ENCODE data around the gene CYP24A1. TPM values are rescaled to one million over a fixed set of nuclear protein-coding genes. Genes with fewer than 3 reads are reported as not detected.

CYP24A1 gene
- polyA plus RNA-seq, 1 donor (not counting 4 experiments of a cell fraction or from before 2014, with no cell fraction given) = 18.2 TPM

DNA sequence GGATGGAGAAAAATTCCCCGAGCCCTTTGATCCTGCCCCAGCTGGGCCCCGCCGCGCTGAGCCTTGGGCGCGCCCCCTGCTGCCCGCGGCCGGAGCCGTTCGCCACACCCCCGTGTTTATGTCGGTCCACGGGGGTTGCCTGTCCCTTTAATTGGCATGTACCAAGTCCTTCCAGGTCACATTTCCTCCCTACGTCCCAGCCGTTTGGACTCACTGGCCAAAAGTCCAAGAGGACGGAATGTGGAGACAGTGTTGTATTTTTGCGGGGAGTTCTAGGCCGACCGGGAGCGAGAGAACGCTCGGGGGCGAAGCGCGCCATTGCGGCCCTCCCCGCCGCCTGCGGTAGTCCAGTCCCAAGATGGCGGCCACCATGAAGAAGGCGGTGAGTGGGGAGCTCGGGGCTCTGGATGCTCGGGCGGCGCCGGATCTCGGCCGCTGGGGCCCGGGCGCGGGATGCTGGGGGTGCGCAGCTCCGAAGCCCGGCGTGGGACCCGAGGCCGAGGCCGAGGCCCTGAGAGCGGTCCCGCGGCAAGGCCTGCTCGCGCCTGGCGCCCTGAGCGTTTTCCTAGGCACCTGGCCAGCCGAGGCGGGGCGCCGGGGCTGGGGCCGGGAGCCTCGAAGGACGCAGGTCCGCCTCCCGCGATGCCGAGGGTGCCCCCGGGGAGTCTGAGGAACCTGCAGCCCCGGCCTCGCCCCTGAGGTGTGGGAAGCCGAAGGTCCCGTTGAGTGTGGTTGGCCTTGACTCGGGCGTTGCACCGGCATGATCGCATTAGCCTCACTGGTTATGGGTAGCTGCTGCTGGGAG lies 34.2 kb upstream of the CYP24A1 start, which contains the start of gene PFDN4:
Gene PFDN4 (plus strand): TSS at position 345 of the 805 bp plus-strand sequence. CDS start 14 bp downstream, at position 359.
- Histone ChIP-seq H3K9ac (ENCODE audit: control insufficient read depth, extremely low read depth, insufficient read depth, low read length) (peak within 1 kb of the TSS; percentile 100), H3K4me2 (ENCODE audit: control insufficient read depth, extremely low read depth, insufficient read depth, low read depth, low read length) (peak within 1 kb of the TSS; percentile 74), H3K4me3 (ENCODE audit: control insufficient read depth in 2 of 3, extremely low read depth in 1 of 3, insufficient read depth in 2 of 3, low read depth in 1 of 3, low read length in 3 of 3) (peak within 1 kb of the TSS; percentile 83 to 89 (median 87)), H3K4me1 (ENCODE audit: control insufficient read depth, extremely low read depth, insufficient read depth, low read length) (peaks cover 14% of the 10 kb centered on the region), H3K9me3 (ENCODE audit: control insufficient read depth, low read depth, low read length) (no peaks in the 10 kb centered on the region), H3K27me3 (ENCODE audit: control insufficient read depth, extremely low read depth, insufficient read depth, low read length) (no peaks in the 10 kb centered on the region), H3K27ac (ENCODE audit: control insufficient read depth, insufficient read depth, low read length) (peak within 1 kb of the TSS; percentile 100), H3K79me2 (ENCODE audit: control insufficient read depth, insufficient read depth, low read length) (peaks cover 48% of the 10 kb centered on the region), H2AFZ (ENCODE audit: control insufficient read depth, low read length) (peak within 1 kb of the TSS; percentile 100), H4K20me1 (ENCODE audit: control insufficient read depth, extremely low read depth, insufficient read depth, low read length) (peaks cover 2% of the 10 kb centered on the region), H3K36me3 (ENCODE audit: control insufficient read depth in 2 of 2, extremely low read depth in 1 of 2, insufficient read depth in 2 of 2, low read length in 2 of 2) (peaks cover 3 to 6% of the 10 kb centered on the region in 2 experiments), H3K9me1 (ENCODE audit: control insufficient read depth, extremely low read depth, insufficient read depth, low read length) (no peaks in the 10 kb centered on the region)
- FAIRE-seq (peak; percentile 36), DNase-seq (ENCODE audit: low read depth, low spot score) (no peak)
- TF ChIP-seq EZH2 (IDR thresholded peaks at IDR 0.05; ENCODE audit: low read length) = no peak
- TF ChIP-seq, protein P1, sequence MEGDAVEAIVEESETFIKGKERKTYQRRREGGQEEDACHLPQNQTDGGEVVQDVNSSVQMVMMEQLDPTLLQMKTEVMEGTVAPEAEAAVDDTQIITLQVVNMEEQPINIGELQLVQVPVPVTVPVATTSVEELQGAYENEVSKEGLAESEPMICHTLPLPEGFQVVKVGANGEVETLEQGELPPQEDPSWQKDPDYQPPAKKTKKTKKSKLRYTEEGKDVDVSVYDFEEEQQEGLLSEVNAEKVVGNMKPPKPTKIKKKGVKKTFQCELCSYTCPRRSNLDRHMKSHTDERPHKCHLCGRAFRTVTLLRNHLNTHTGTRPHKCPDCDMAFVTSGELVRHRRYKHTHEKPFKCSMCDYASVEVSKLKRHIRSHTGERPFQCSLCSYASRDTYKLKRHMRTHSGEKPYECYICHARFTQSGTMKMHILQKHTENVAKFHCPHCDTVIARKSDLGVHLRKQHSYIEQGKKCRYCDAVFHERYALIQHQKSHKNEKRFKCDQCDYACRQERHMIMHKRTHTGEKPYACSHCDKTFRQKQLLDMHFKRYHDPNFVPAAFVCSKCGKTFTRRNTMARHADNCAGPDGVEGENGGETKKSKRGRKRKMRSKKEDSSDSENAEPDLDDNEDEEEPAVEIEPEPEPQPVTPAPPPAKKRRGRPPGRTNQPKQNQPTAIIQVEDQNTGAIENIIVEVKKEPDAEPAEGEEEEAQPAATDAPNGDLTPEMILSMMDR (optimal IDR thresholded peaks at IDR 0.05 in 1 of 3, IDR thresholded peaks at IDR 0.05 in 1 of 3, conservative IDR thresholded peaks at IDR 0.05 in 1 of 3; ENCODE audit: extremely low read depth in 1 of 3, insufficient read depth in 2 of 3, low read length in 3 of 3) = peak; percentile 70 to 88 (median 77)
- dilution Hi-C loops (cut with MboI; ENCODE audit: extremely low pct_ligation_motif_present, low sequenced_read_pairs) = no loop called here

- H3K27me3 ChIP-seq (ENCODE audit: control insufficient read depth, extremely low read depth, insufficient read depth, low read length) = no peaks in the 10 kb centered on the region
- H3K9me3 ChIP-seq (ENCODE audit: control insufficient read depth, low read depth, low read length) = no peaks in the 10 kb centered on the region
- TF ChIP-seq, protein P1 (optimal IDR thresholded peaks at IDR 0.05 in 1 of 3, IDR thresholded peaks at IDR 0.05 in 1 of 3, conservative IDR thresholded peaks at IDR 0.05 in 1 of 3; ENCODE audit: extremely low read depth in 1 of 3, insufficient read depth in 2 of 3, low read length in 3 of 3) = no peak
- no peak for TF ChIP-seq EZH2 (IDR thresholded peaks at IDR 0.05; ENCODE audit: low read length)
- dilution Hi-C loops (cut with MboI; ENCODE audit: extremely low pct_ligation_motif_present, low sequenced_read_pairs) = no loop called here
- peaks cover 12% of the 10 kb centered on the region for H3K4me1 ChIP-seq (ENCODE audit: control insufficient read depth, extremely low read depth, insufficient read depth, low read length)
- peaks cover 1% of the 10 kb centered on the region for H4K20me1 ChIP-seq (ENCODE audit: control insufficient read depth, extremely low read depth, insufficient read depth, low read length)
- H3K9ac ChIP-seq (ENCODE audit: control insufficient read depth, extremely low read depth, insufficient read depth, low read length) = peak overlapping the region; percentile 100
- no peaks in the 10 kb centered on the region for H3K9me1 ChIP-seq (ENCODE audit: control insufficient read depth, extremely low read depth, insufficient read depth, low read length)
- H3K79me2 ChIP-seq (ENCODE audit: control insufficient read depth, insufficient read depth, low read length) = peaks cover 40% of the 10 kb centered on the region
- peak overlapping the region; percentile 58 for H2AFZ ChIP-seq (ENCODE audit: control insufficient read depth, low read length)
- no peak for FAIRE-seq
- peak overlapping the region; percentile 65 for H3K4me2 ChIP-seq (ENCODE audit: control insufficient read depth, extremely low read depth, insufficient read depth, low read depth, low read length)
- H3K36me3 ChIP-seq (ENCODE audit: control insufficient read depth in 2 of 2, extremely low read depth in 1 of 2, insufficient read depth in 2 of 2, low read length in 2 of 2) = peaks cover 3% of the 10 kb centered on the region in 2 experiments
- peak overlapping the region in 2 of 3 experiments; percentile 87 to 89 for H3K4me3 ChIP-seq (ENCODE audit: control insufficient read depth in 2 of 3, extremely low read depth in 1 of 3, insufficient read depth in 2 of 3, low read depth in 1 of 3, low read length in 3 of 3)
- H3K27ac ChIP-seq (ENCODE audit: control insufficient read depth, insufficient read depth, low read length) = peak overlapping the region; percentile 100
- DNase-seq (ENCODE audit: low read depth, low spot score) = no peak
These were observed 33.4 kb upstream of the CYP24A1 start for GRCh38 chr20:54207053-54207742.
